ENCODE data around the gene SEPSECS.

The SEPSECS gene

GRCh38 chr4:25172961-25173915, 13.0 kb upstream of the SEPSECS start:
- Histone ChIP-seq H3K4me3 (ENCODE audit: low read length in 2 of 2) (peak overlapping the region in 1 of 2 donors; percentile 50), H3K27ac (ENCODE audit: low read length) (peak overlapping the region; percentile 56), H3K9me3 (ENCODE audit: control insufficient read depth in 2 of 2, low read length in 2 of 2) (no peaks in the 10 kb centered on the region), H3K36me3 (ENCODE audit: control insufficient read depth in 2 of 2, insufficient read depth in 2 of 2, low read length in 2 of 2) (no peaks in the 10 kb centered on the region), H3K9ac (ENCODE audit: low read length in 2 of 2) (no peak overlapping the region), H3K4me1 (ENCODE audit: control insufficient read depth, insufficient read depth, low read length) (peaks cover 7% of the 10 kb centered on the region), H3K27me3 (ENCODE audit: control insufficient read depth in 1 of 2, insufficient read depth in 2 of 2, low read length in 2 of 2) (no peaks in the 10 kb centered on the region)

GRCh38 chr4:25171201-25171865, 11.1 kb upstream of the SEPSECS start:
- H3K9me3 ChIP-seq (ENCODE audit: control insufficient read depth in 2 of 2, low read length in 2 of 2), result no peaks in the 10 kb centered on the region
- H3K4me3 ChIP-seq (ENCODE audit: low read length in 2 of 2), result no peak overlapping the region
- H3K9ac ChIP-seq (ENCODE audit: low read length in 2 of 2), result no peak overlapping the region
- H3K4me1 ChIP-seq (ENCODE audit: control insufficient read depth, insufficient read depth, low read length), result peaks cover 7% of the 10 kb centered on the region
- H3K27me3 ChIP-seq (ENCODE audit: control insufficient read depth in 1 of 2, insufficient read depth in 2 of 2, low read length in 2 of 2), result no peaks in the 10 kb centered on the region
- H3K36me3 ChIP-seq (ENCODE audit: control insufficient read depth in 2 of 2, insufficient read depth in 2 of 2, low read length in 2 of 2), result no peaks in the 10 kb centered on the region
- no peak overlapping the region for H3K27ac ChIP-seq (ENCODE audit: low read length)

GRCh38 chr4:25169446-25169845, 9.2 kb upstream of the SEPSECS start:
- Histone ChIP-seq H3K9ac (ENCODE audit: low read length in 2 of 2) (no peak overlapping the region), H3K27ac (ENCODE audit: low read length) (no peak overlapping the region), H3K4me3 (ENCODE audit: low read length in 2 of 2) (no peak overlapping the region), H3K4me1 (ENCODE audit: control insufficient read depth, insufficient read depth, low read length) (peaks cover 7% of the 10 kb centered on the region), H3K36me3 (ENCODE audit: control insufficient read depth in 2 of 2, insufficient read depth in 2 of 2, low read length in 2 of 2) (no peaks in the 10 kb centered on the region), H3K27me3 (ENCODE audit: control insufficient read depth in 1 of 2, insufficient read depth in 2 of 2, low read length in 2 of 2) (no peaks in the 10 kb centered on the region), H3K9me3 (ENCODE audit: control insufficient read depth in 2 of 2, low read length in 2 of 2) (no peaks in the 10 kb centered on the region)

- Histone ChIP-seq H3K27ac (ENCODE audit: low read length) (no peak overlapping the region), H3K36me3 (ENCODE audit: control insufficient read depth in 2 of 2, insufficient read depth in 2 of 2, low read length in 2 of 2) (no peaks in the 10 kb centered on the region), H3K9me3 (ENCODE audit: control insufficient read depth in 2 of 2, low read length in 2 of 2) (no peaks in the 10 kb centered on the region), H3K4me3 (ENCODE audit: low read length in 2 of 2) (no peak overlapping the region), H3K4me1 (ENCODE audit: control insufficient read depth, insufficient read depth, low read length) (peaks cover 5% of the 10 kb centered on the region), H3K27me3 (ENCODE audit: control insufficient read depth in 1 of 2, insufficient read depth in 2 of 2, low read length in 2 of 2) (no peaks in the 10 kb centered on the region), H3K9ac (ENCODE audit: low read length in 2 of 2) (no peak overlapping the region)
Observed at GRCh38 chr4:25165916-25166315, 5.7 kb upstream of the SEPSECS start.

- no peaks in the 10 kb centered on the region for H3K9me3 ChIP-seq (ENCODE audit: control insufficient read depth in 2 of 2, low read length in 2 of 2)
- no peaks in the 10 kb centered on the region for H3K27me3 ChIP-seq (ENCODE audit: control insufficient read depth in 1 of 2, insufficient read depth in 2 of 2, low read length in 2 of 2)
- H3K27ac ChIP-seq (ENCODE audit: low read length), result no peak overlapping the region
- no peak overlapping the region for H3K9ac ChIP-seq (ENCODE audit: low read length in 2 of 2)
- no peak overlapping the region for H3K4me3 ChIP-seq (ENCODE audit: low read length in 2 of 2)
- H3K4me1 ChIP-seq (ENCODE audit: control insufficient read depth, insufficient read depth, low read length), result peaks cover 15% of the 10 kb centered on the region
- H3K36me3 ChIP-seq (ENCODE audit: control insufficient read depth in 2 of 2, insufficient read depth in 2 of 2, low read length in 2 of 2), result no peaks in the 10 kb centered on the region
Observed at GRCh38 chr4:25163196-25163595, 2.9 kb upstream of the SEPSECS start.

GRCh38 chr4:25162566-25162965, 2.3 kb upstream of the SEPSECS start:
- H3K9ac ChIP-seq (ENCODE audit: low read length in 2 of 2), result no peak overlapping the region
- no peak overlapping the region for H3K27ac ChIP-seq (ENCODE audit: low read length)
- peaks cover 15% of the 10 kb centered on the region for H3K4me1 ChIP-seq (ENCODE audit: control insufficient read depth, insufficient read depth, low read length)
- no peak overlapping the region for H3K4me3 ChIP-seq (ENCODE audit: low read length in 2 of 2)
- no peaks in the 10 kb centered on the region for H3K9me3 ChIP-seq (ENCODE audit: control insufficient read depth in 2 of 2, low read length in 2 of 2)
- no peaks in the 10 kb centered on the region for H3K36me3 ChIP-seq (ENCODE audit: control insufficient read depth in 2 of 2, insufficient read depth in 2 of 2, low read length in 2 of 2)
- H3K27me3 ChIP-seq (ENCODE audit: control insufficient read depth in 1 of 2, insufficient read depth in 2 of 2, low read length in 2 of 2), result no peaks in the 10 kb centered on the region

- peak overlapping the region; percentile 97 for H3K9ac ChIP-seq (ENCODE audit: low read length in 2 of 2)
- H3K4me1 ChIP-seq (ENCODE audit: control insufficient read depth, insufficient read depth, low read length), result peaks cover 15% of the 10 kb centered on the region
- H3K36me3 ChIP-seq (ENCODE audit: control insufficient read depth in 2 of 2, insufficient read depth in 2 of 2, low read length in 2 of 2), result no peaks in the 10 kb centered on the region
- no peaks in the 10 kb centered on the region for H3K27me3 ChIP-seq (ENCODE audit: control insufficient read depth in 1 of 2, insufficient read depth in 2 of 2, low read length in 2 of 2)
- H3K4me3 ChIP-seq (ENCODE audit: low read length in 2 of 2), result peak overlapping the region; percentile 85 to 97
- no peaks in the 10 kb centered on the region for H3K9me3 ChIP-seq (ENCODE audit: control insufficient read depth in 2 of 2, low read length in 2 of 2)
- H3K27ac ChIP-seq (ENCODE audit: low read length), result peak overlapping the region; percentile 94
Observed at GRCh38 chr4:25161593-25161950, 1.3 kb upstream of the SEPSECS start.

- Histone ChIP-seq H3K4me1 (ENCODE audit: control insufficient read depth, insufficient read depth, low read length) (peaks cover 15% of the 10 kb centered on the region), H3K4me3 (ENCODE audit: low read length in 2 of 2) (peak overlapping the region; percentile 85 to 97), H3K9me3 (ENCODE audit: control insufficient read depth in 2 of 2, low read length in 2 of 2) (no peaks in the 10 kb centered on the region), H3K27ac (ENCODE audit: low read length) (peak overlapping the region; percentile 94), H3K27me3 (ENCODE audit: control insufficient read depth in 1 of 2, insufficient read depth in 2 of 2, low read length in 2 of 2) (no peaks in the 10 kb centered on the region), H3K36me3 (ENCODE audit: control insufficient read depth in 2 of 2, insufficient read depth in 2 of 2, low read length in 2 of 2) (no peaks in the 10 kb centered on the region), H3K9ac (ENCODE audit: low read length in 2 of 2) (peak overlapping the region; percentile 97)
Observed at GRCh38 chr4:25160714-25161592, 704 bp upstream of the SEPSECS start.

GRCh38 chr4:25158817-25159216, 1.4 kb downstream of the SEPSECS start:
- Histone ChIP-seq H3K36me3 (ENCODE audit: control insufficient read depth in 2 of 2, insufficient read depth in 2 of 2, low read length in 2 of 2) (no peaks in the 10 kb centered on the region), H3K27ac (ENCODE audit: low read length) (no peak overlapping the region), H3K4me3 (ENCODE audit: low read length in 2 of 2) (peak overlapping the region in 1 of 2 donors; percentile 97), H3K4me1 (ENCODE audit: control insufficient read depth, insufficient read depth, low read length) (peaks cover 15% of the 10 kb centered on the region), H3K27me3 (ENCODE audit: control insufficient read depth in 1 of 2, insufficient read depth in 2 of 2, low read length in 2 of 2) (no peaks in the 10 kb centered on the region), H3K9ac (ENCODE audit: low read length in 2 of 2) (no peak overlapping the region), H3K9me3 (ENCODE audit: control insufficient read depth in 2 of 2, low read length in 2 of 2) (no peaks in the 10 kb centered on the region)

GRCh38 chr4:25157081-25157480, 3.2 kb downstream of the SEPSECS start:
- no peaks in the 10 kb centered on the region for H3K9me3 ChIP-seq (ENCODE audit: control insufficient read depth in 2 of 2, low read length in 2 of 2)
- no peak overlapping the region for H3K9ac ChIP-seq (ENCODE audit: low read length in 2 of 2)
- H3K27me3 ChIP-seq (ENCODE audit: control insufficient read depth in 1 of 2, insufficient read depth in 2 of 2, low read length in 2 of 2), result no peaks in the 10 kb centered on the region
- no peaks in the 10 kb centered on the region for H3K36me3 ChIP-seq (ENCODE audit: control insufficient read depth in 2 of 2, insufficient read depth in 2 of 2, low read length in 2 of 2)
- no peak overlapping the region for H3K4me3 ChIP-seq (ENCODE audit: low read length in 2 of 2)
- peaks cover 15% of the 10 kb centered on the region for H3K4me1 ChIP-seq (ENCODE audit: control insufficient read depth, insufficient read depth, low read length)
- H3K27ac ChIP-seq (ENCODE audit: low read length), result no peak overlapping the region

Measured in stomach smooth muscle (tissue), 2 donors.